Nephron progenitor cell (in vitro differentiated cells): ENCODE results near the gene ECE1.

Experiments
- DNase-seq: peaks from one replicate; pipeline ENCODE4 v3.0.0; 2021
- H3K27ac Mint-ChIP-seq: 2 replicates; pipeline ENCODE4 v1.8.0; 2021; ENCODE audit warnings: mild to moderate bottlenecking, moderate library complexity, mixed read lengths
- H3K27me3 Mint-ChIP-seq: 2 replicates; pipeline ENCODE4 v1.8.0; 2021; ENCODE audit warnings: mild to moderate bottlenecking, low read depth, mixed read lengths; ENCODE audit not compliant: poor library complexity
- H3K36me3 Mint-ChIP-seq: 2 replicates; pipeline ENCODE4 v1.8.0; 2021; ENCODE audit warnings: low read depth, mixed read lengths
- H3K4me1 Mint-ChIP-seq: 2 replicates; pipeline ENCODE4 v1.8.0; 2021; ENCODE audit warnings: mixed read lengths
- H3K4me3 Mint-ChIP-seq: 2 replicates; pipeline ENCODE4 v1.8.0; 2021; ENCODE audit warnings: mild to moderate bottlenecking, moderate library complexity, mixed read lengths
- H3K9me3 Mint-ChIP-seq: 2 replicates; pipeline ENCODE4 v1.8.0; 2021; ENCODE audit warnings: mild to moderate bottlenecking, moderate library complexity, mixed read lengths
- TF ChIP-seq, protein P1 (sequence below): fragments of 200-600 bp; sonication (generic); IDR thresholded peaks from 2 replicates; pipeline ENCODE4 v1.5.0; 2021; ENCODE audit warnings: antibody characterized with exemption

ECE1 gene

DNA sequence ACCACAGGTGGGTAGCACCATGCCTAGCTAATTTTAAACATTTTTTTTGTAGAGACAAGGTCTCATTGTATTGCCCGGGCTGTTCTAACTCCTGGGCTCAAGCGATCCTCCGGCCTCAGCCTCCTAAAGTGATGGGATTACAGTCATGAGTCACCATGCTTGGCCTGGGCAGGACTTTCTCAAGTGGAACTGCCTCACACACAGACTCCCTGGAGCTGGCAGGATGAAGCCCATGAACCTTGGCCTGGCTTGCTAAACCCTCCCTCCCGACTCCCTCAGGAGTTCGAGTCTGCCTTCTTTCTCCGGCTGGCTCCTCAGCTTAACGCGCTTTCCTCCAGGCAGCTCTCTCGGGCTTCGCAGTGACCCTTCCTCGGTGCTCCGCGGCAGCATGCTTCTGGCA, 7.7 kb upstream of the ECE1 start:
- TF ChIP-seq, protein P1, sequence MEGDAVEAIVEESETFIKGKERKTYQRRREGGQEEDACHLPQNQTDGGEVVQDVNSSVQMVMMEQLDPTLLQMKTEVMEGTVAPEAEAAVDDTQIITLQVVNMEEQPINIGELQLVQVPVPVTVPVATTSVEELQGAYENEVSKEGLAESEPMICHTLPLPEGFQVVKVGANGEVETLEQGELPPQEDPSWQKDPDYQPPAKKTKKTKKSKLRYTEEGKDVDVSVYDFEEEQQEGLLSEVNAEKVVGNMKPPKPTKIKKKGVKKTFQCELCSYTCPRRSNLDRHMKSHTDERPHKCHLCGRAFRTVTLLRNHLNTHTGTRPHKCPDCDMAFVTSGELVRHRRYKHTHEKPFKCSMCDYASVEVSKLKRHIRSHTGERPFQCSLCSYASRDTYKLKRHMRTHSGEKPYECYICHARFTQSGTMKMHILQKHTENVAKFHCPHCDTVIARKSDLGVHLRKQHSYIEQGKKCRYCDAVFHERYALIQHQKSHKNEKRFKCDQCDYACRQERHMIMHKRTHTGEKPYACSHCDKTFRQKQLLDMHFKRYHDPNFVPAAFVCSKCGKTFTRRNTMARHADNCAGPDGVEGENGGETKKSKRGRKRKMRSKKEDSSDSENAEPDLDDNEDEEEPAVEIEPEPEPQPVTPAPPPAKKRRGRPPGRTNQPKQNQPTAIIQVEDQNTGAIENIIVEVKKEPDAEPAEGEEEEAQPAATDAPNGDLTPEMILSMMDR: no peak
- H3K27me3 Mint-ChIP-seq: peaks cover 7% of the 10 kb centered on the region
- no peaks in the 10 kb centered on the region for H3K9me3 Mint-ChIP-seq
- DNase-seq: no peak
- H3K27ac Mint-ChIP-seq: no peak overlapping the region
- no peaks in the 10 kb centered on the region for H3K36me3 Mint-ChIP-seq
- no peak overlapping the region for H3K4me3 Mint-ChIP-seq
- peaks cover 35% of the 10 kb centered on the region for H3K4me1 Mint-ChIP-seq

DNA sequence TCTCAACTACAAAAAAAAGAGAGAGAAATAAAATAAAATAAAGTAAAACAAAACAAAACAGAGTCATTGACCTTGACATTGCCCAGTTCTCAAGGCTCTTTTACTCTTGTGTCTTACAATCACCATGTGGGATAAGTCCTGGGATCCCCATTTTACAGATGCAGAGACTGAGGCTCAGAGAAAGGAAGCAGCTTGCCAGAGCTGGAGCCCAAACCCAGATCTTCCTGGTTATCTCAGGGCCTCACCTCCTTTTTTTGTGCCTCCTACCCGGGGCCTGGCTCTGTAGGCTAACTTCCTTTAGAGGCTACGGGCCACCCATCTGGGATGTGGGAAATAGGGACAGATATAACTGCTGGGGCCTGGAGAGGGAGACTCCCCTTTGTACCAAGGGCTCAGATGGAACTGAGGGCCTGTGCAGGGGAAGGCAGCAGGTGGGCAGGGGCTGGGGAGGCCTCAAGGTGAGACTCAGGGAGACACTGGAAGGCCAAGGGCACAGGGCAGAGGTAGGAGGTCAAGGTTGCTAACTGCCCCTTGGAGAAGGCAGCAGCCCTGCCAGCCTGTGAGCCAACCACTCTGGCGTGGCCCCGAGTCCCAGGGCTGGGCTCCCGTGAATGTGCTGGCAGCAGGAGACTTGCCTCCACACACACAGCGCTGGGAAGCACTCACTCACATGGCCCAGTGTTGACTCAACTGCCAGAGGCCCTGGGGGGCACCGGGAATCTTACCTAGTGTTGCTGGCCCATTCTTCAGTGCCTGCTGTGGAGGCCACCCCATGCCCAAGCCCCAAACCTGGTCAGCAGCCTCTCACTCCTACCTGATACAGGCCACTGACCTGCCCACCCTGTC, 6.5 kb upstream of the ECE1 start:
- TF ChIP-seq, protein P1: no peak
- Mint-ChIP-seq H3K36me3 (no peaks in the 10 kb centered on the region), H3K27ac (no peak overlapping the region), H3K4me1 (peaks cover 35% of the 10 kb centered on the region), H3K4me3 (no peak overlapping the region), H3K9me3 (no peaks in the 10 kb centered on the region), H3K27me3 (peaks cover 3% of the 10 kb centered on the region)
- no peak for DNase-seq

DNA sequence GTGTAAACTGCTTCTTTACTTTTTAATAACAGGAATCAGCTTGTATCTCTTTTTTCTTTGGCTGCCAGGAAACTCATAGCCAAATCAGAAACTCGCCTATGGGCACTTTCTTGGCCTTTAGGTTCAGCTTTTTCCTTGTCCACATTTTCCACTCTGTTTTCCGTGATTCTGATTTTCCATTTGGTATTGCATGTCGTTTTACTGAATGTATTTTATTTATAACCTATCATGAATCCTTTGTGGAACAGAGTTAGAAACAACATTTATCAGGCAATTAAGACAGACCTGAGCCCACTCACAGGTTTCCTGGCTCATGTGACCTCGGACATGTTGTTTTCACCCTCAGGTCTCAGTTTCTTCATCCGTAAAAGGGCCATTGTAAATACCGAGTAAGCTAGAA, 5.3 kb upstream of the ECE1 start:
- peaks cover 42% of the 10 kb centered on the region for H3K4me1 Mint-ChIP-seq

DNA sequence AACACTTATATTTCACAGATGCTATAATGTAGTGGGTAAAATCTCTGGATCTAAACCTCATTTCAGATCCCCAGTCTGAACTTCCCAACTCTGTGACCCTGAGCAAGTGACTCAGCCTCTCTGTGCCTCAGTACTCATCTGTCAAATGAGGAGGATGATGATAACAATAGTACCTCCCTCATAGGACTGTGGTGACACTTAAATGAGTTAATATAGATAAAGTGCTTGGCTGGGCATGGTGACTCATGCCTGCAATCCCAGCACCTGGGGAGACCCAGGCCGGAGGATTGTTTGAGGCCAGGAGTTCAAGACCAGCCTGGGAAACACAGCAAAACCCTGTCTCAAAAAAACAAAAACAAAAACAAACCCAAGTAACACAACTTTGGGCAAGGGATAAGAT, 4.7 kb upstream of the ECE1 start:
- Mint-ChIP-seq H3K36me3 (no peaks in the 10 kb centered on the region), H3K4me3 (no peak overlapping the region), H3K27me3 (peaks cover 6% of the 10 kb centered on the region), H3K4me1 (peaks cover 43% of the 10 kb centered on the region), H3K27ac (no peak overlapping the region), H3K9me3 (no peaks in the 10 kb centered on the region)
- no peak for DNase-seq
- TF ChIP-seq, protein P1: no peak

More for the DNA sequence above, 5.3 kb upstream of the ECE1 start:
- Mint-ChIP-seq H3K36me3 (no peaks in the 10 kb centered on the region), H3K27ac (no peak overlapping the region), H3K27me3 (peaks cover 6% of the 10 kb centered on the region), H3K4me3 (no peak overlapping the region), H3K9me3 (no peaks in the 10 kb centered on the region)
- TF ChIP-seq, protein P1: no peak
- DNase-seq: no peak

DNA sequence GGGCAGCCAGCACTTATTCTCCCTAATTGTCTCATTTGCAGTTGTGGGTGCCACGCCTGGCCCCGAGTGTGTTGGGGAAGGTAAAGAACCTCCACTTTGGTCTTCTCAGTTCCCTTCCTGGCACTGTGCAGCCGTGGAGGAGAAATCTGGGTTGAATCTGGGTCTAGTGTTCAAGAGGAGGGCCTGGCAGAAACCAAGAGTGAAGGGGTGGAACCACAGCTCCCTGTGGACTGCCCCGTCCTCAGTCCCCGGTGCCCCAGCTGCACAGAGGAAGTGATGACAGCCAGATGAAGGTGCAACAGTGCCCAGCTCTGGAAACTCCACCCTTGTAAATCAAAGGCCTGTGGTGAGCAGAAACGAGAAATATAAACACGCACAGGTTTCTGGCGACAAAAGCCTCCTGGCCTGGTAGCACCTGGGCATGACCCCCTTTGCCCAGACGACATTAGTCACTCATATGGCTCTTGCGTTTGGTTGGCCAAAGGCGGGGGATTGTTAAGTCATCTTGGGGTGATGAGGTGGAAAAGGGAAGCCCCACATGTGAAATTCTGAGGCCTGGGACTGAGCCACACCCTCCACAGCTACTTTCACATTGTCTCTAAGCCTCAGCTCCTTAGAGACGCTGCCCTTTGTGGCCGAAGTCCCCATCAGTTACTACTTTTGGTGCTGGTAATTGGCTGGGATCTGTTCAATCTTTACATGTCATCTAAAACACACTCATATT, 4.2 kb upstream of the ECE1 start:
- DNase-seq: no peak
- H3K4me1 Mint-ChIP-seq: peaks cover 43% of the 10 kb centered on the region
- H3K9me3 Mint-ChIP-seq: no peaks in the 10 kb centered on the region
- peaks cover 6% of the 10 kb centered on the region for H3K27me3 Mint-ChIP-seq
- TF ChIP-seq, protein P1: no peak
- no peak overlapping the region for H3K4me3 Mint-ChIP-seq
- no peak overlapping the region for H3K27ac Mint-ChIP-seq
- no peaks in the 10 kb centered on the region for H3K36me3 Mint-ChIP-seq
